Esophagus squamous epithelium (tissue), 5 donors: ENCODE data around the gene MYORG. TPM values are rescaled to one million over a fixed set of nuclear protein-coding genes. Genes with fewer than 3 reads are reported as not detected.

Experiments
- DNase-seq: peaks from one replicate; lab custom pipeline; 2025; lab: John Stamatoyannopoulos, UW
- H3K27ac ChIP-seq, 4 donors: fragments of 200-600 bp; sonication (generic); one replicate each; pipeline ENCODE4 v1.5.1; 2016 to 2019; ENCODE audit warnings: mild to moderate bottlenecking in 1 of 4
- H3K27me3 ChIP-seq, 4 donors: fragments of 200-600 bp; sonication (generic); 1 replicate in 3 of 4; 2 replicates in 1 of 4; pipeline versions ENCODE4 v1.5.1 to v1.6.0; 2017 to 2021; ENCODE audit warnings: antibody characterized with exemption in 1 of 4
- H3K36me3 ChIP-seq, 3 donors: fragments of 200-600 bp; sonication (generic); one replicate each; pipeline ENCODE4 v1.5.1; 2016 to 2019
- H3K4me1 ChIP-seq, 3 donors: fragments of 200-600 bp; sonication (generic); one replicate each; pipeline ENCODE4 v1.5.1; 2017 to 2019
- H3K4me3 ChIP-seq, 4 donors: fragments of 200-600 bp; sonication (generic); 1 replicate in 3 of 4; 2 replicates in 1 of 4; pipeline ENCODE4 v1.5.1; 2016 to 2019; ENCODE audit warnings: mild to moderate bottlenecking in 2 of 4, moderate library complexity in 1 of 4
- H3K9me3 ChIP-seq, 3 donors: fragments of 200-600 bp; sonication (generic); one replicate each; pipeline ENCODE4 v1.5.1; 2016 to 2019
- POLR2A ChIP-seq, 4 donors: fragments of 450-650 bp; IDR thresholded peaks; one replicate each; pipeline ENCODE4 v1.6.1; 2017; ENCODE audit warnings: antibody characterized with exemption in 4 of 4, mild to moderate bottlenecking in 4 of 4, moderate library complexity in 3 of 4
- WGBS, 2 donors: methylation state at CpG; one replicate each; pipeline ENCODE4 v1.1.5; 2018; 5-methylcytosine and 5-hydroxymethylcytosine counted together
- intact Hi-C: fragments of 100-400 bp; cut with DNase I; formaldehyde crosslinking; loops from one replicate; pipeline ENCODE4 v1.15.0; 2022
- total RNA-seq, 4 donors: library from RNA; depleted of rRNA; stranded (reverse); fragments of >200 nt; gene quantifications; one replicate each; pipeline ENCODE4 v1.1.0, GENCODE V29; 2016
- TF ChIP-seq, protein P1 (sequence below), 6 experiments: fragments of 450-650 bp in 4 of 6; fragments of 200-600 bp in 2 of 6; sonication (generic) in 2 of 6; IDR thresholded peaks; one replicate each; pipeline ENCODE4 v1.5.1; 2016 to 2019; ENCODE audit warnings: antibody characterized with exemption in 6 of 6, mild to moderate bottlenecking in 4 of 6, moderate library complexity in 4 of 6
- donor health status: DM: yes; HTN: yes; CAD: no.

MYORG gene
- total RNA-seq, 4 donors from 2014 or later, result 5.3 to 8.8 (median 5.4) TPM

DNA sequence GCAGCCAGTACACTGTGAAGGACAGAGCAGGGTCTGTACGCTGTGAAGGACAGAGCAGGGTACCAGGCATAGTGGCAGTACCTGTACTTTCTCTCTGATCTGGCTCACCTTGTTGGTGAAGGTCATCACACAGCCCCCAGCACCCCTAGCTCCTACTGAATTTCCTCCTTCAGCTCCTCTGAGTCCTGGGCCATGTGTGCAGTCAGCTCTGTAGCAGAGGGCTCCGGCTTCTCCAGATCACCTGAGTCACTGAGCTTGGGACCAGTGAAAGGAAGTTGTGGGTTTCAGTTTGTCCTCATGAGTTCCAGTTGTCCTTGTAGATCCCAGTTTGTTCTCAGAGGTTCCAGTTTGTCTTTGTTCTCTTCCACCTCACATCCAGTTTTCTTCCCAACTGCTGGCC, 41.8 kb downstream of the MYORG start:
- Histone ChIP-seq H3K4me1 (peaks cover 6 to 27% (median 10%) of the 10 kb centered on the region in 3 donors), H3K9me3 (no peaks in the 10 kb centered on the region), H3K27me3 (no peaks in the 10 kb centered on the region), H3K27ac (no peak overlapping the region), H3K4me3 (no peak overlapping the region), H3K36me3 (peaks cover 5 to 37% (median 12%) of the 10 kb centered on the region in 3 donors)
- WGBS, 2 donors, result 87 to 100% methylated on average over 2 of the region's 2 CpGs
- TF ChIP-seq POLR2A (IDR thresholded peaks at IDR 0.05), result no peak
- TF ChIP-seq, protein P1, sequence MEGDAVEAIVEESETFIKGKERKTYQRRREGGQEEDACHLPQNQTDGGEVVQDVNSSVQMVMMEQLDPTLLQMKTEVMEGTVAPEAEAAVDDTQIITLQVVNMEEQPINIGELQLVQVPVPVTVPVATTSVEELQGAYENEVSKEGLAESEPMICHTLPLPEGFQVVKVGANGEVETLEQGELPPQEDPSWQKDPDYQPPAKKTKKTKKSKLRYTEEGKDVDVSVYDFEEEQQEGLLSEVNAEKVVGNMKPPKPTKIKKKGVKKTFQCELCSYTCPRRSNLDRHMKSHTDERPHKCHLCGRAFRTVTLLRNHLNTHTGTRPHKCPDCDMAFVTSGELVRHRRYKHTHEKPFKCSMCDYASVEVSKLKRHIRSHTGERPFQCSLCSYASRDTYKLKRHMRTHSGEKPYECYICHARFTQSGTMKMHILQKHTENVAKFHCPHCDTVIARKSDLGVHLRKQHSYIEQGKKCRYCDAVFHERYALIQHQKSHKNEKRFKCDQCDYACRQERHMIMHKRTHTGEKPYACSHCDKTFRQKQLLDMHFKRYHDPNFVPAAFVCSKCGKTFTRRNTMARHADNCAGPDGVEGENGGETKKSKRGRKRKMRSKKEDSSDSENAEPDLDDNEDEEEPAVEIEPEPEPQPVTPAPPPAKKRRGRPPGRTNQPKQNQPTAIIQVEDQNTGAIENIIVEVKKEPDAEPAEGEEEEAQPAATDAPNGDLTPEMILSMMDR (IDR thresholded peaks at IDR 0.05), result no peak
- DNase-seq, result no peak
- intact Hi-C loops, result loop anchor here (5.0 kb wide), 1 partner anchor 42 kb away; the partner anchor contains the start of gene MYORG

DNA sequence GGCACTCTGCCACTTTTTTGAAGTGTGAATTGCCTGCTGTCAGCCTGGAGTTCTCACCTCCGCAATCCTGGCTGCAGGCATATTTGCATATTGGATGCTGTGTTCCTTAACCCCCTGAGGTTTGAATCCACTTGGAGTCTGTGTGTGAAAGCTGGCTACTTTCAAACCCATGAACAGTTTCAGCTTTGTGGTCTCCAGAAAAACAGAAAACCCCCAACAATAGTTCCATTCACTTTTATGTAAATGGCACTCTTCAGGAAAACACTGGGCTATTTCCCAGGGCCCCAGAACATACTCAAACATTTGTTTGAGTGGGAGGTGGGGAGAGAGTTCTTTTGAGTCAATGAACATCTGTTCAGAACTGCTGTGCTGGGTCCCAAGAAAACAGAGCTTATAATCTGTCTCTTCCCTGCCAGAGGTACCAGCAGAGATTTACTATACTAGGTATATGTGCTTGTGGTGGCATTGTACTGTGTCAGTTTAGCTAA, 42.3 kb downstream of the MYORG start:
- Histone ChIP-seq H3K36me3 (peaks cover 5 to 31% (median 9%) of the 10 kb centered on the region in 3 donors), H3K4me1 (peaks cover 6 to 27% (median 10%) of the 10 kb centered on the region in 3 donors), H3K4me3 (no peak overlapping the region), H3K27me3 (no peaks in the 10 kb centered on the region), H3K27ac (no peak overlapping the region), H3K9me3 (no peaks in the 10 kb centered on the region)
- DNase-seq, result no peak
- 42 to 67% methylated on average over 1 of the region's 1 CpG for WGBS, 2 donors
- intact Hi-C loops, result loop anchor here (5.0 kb wide), 1 partner anchor 43 kb away; the partner anchor contains the start of gene MYORG
- TF ChIP-seq, protein P1 (IDR thresholded peaks at IDR 0.05), result no peak
- no peak for TF ChIP-seq POLR2A (IDR thresholded peaks at IDR 0.05)

DNA sequence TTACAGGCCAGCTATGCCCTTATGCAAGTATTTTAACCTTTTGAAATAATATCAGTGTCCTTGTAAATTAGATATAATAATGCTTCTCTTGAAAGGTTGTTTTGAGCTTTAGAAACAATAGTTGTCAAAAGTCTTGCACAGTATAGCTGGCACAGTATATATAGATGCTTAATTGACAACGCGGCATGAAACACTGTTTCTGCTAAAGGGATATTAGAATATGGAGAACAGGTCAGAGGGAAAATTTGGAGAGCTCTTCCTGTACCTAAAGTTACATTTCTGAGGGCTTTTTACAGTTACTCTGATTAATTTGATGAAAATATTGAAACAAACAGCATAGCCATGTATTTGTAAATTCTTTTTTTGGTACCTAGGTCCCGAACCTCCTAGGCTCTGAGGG, 42.9 kb downstream of the MYORG start:
- H3K36me3 ChIP-seq, result peaks cover 3 to 26% (median 4%) of the 10 kb centered on the region in 3 donors
- intact Hi-C loops, result loop anchor here (5.0 kb wide), 1 partner anchor 43 kb away; the partner anchor contains the start of gene MYORG
- peaks cover 6 to 28% (median 10%) of the 10 kb centered on the region in 3 donors for H3K4me1 ChIP-seq
- H3K4me3 ChIP-seq, result no peak overlapping the region
- no peak overlapping the region for H3K27ac ChIP-seq
- H3K27me3 ChIP-seq, result no peaks in the 10 kb centered on the region
- H3K9me3 ChIP-seq, result no peaks in the 10 kb centered on the region
- TF ChIP-seq, protein P1 (IDR thresholded peaks at IDR 0.05), result no peak
- TF ChIP-seq POLR2A (IDR thresholded peaks at IDR 0.05), result no peak
- DNase-seq, result no peak
- WGBS, 2 donors, result 50 to 63% methylated on average over 3 of the region's 3 CpGs

DNA sequence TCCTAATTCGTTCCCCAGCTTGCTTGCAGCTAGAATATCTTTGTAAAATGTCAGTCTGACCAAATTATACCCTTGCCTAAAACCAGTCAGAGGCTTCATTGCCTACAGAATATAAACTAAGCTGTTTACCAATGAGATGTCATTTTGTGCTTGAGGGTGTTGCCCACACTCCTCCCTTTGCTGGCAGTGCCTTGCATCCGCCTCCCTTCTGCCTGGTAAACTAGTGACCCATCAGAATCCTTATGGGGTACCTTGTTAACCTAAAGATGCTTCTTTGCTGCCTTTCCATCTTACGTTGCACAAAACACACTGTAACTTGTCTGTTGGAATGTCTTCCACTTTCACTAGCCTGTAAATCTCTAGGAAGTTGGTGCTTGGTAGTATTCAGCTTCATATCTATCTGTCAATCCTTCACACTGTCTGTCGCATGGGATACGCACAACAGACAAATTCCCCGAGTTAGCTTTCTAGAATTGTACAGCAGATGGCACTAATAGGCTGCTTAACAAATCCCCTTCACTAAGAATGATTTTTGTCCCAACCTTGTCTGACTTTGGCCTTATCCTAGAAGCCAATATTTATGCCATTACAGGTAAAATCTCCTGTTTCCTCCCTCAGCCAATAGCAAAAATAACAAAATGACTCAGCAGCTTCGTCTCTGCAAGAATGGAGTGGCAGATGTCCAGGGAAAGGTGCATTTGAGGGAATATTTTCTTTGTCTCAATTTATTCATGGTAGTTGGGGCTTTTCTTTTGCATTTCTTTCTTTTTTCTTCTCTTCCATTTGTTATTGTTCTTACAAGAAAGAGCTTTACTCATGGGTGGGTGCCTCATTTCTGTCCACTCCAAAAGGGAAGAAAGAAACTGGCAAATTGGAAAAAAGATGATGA, 44.4 kb downstream of the MYORG start:
- Histone ChIP-seq H3K9me3 (no peaks in the 10 kb centered on the region), H3K36me3 (peaks cover 0 to 15% (median 0%) of the 10 kb centered on the region in 3 donors), H3K4me3 (no peak overlapping the region), H3K4me1 (peaks cover 12 to 41% (median 17%) of the 10 kb centered on the region in 3 donors), H3K27me3 (no peaks in the 10 kb centered on the region), H3K27ac (peak overlapping the region in 1 of 4 donors; percentile 24)
- no peak for DNase-seq
- intact Hi-C loops, result loop anchor here (5.0 kb wide), 1 partner anchor 45 kb away; the partner anchor contains the start of gene MYORG
- 28 to 29% methylated on average over 7 of the region's 7 CpGs for WGBS, 2 donors
- TF ChIP-seq POLR2A (IDR thresholded peaks at IDR 0.05), result no peak
- TF ChIP-seq, protein P1 (IDR thresholded peaks at IDR 0.05), result peak in 4 of 6 experiments; percentile 31 to 54 (median 43)
